Breast epithelium (tissue), 3 donors: ENCODE measurements around the gene ADCY7.

ENCODE experiments used
- CTCF ChIP-seq, 3 donors: fragments of 450-650 bp; IDR thresholded peaks; one replicate each; pipeline ENCODE4 v1.5.1; 2016 to 2017; ENCODE audit warnings: antibody characterized with exemption in 3 of 3, mild to moderate bottlenecking in 3 of 3, moderate library complexity in 3 of 3
- POLR2A ChIP-seq: fragments of 450-650 bp; IDR thresholded peaks from one replicate; pipeline ENCODE4 v1.6.1; 2016; ENCODE audit warnings: antibody characterized with exemption, mild to moderate bottlenecking, moderate library complexity
- POLR2AphosphoS5 ChIP-seq, 3 donors: sonication (generic); formaldehyde crosslinking; IDR thresholded peaks; one replicate each; pipeline ENCODE4 v1.6.1; 2017; ENCODE audit warnings: antibody characterized with exemption in 3 of 3

GRCh38 chr16:50291719-50292565 is 25.6 kb downstream of the ADCY7 start:
- no peak for TF ChIP-seq CTCF (IDR thresholded peaks at IDR 0.05)
- no peak for TF ChIP-seq POLR2A
- TF ChIP-seq POLR2AphosphoS5 (IDR thresholded peaks at IDR 0.05), result no peak
